IMR-90 (cell line): ENCODE measurements around the gene MAML3. TPM values are rescaled to one million over a fixed set of nuclear protein-coding genes. Genes with fewer than 3 reads are reported as not detected.

Experiments used
- ATAC-seq: fragments of 200-7000 bp; cut with Tn5 transposase; 2 replicates; pipeline ENCODE4 v1.9.1; 2020; ENCODE audit warnings: low read depth, mild to moderate bottlenecking, moderate library complexity
- BruUV-seq: library from RNA; stranded (reverse); fragments of 400-500 nt; replicated peaks from 2 replicates; lab custom pipeline; 2021; lab: Mats Ljungman, UMichigan
- CTCF ChIA-PET: fragments of 300-600 bp; formaldehyde crosslinking; extraction: SDS; loops from one replicate; lab custom pipeline; 2021; ENCODE audit warnings: antibody characterized with exemption; lab: Yijun Ruan, JAX
- POLR2A ChIA-PET: fragments of 300-600 bp; sonication (Branson Sonifier 250); formaldehyde crosslinking; loops from one replicate; lab custom pipeline; 2022; ENCODE audit warnings: antibody characterized with exemption; ENCODE audit not compliant: unreplicated experiment; lab: Charles Lee
- DNase-seq: peaks from one replicate; pipeline ENCODE4 v3.0.0; 2013
- H2AFZ ChIP-seq: replicated peaks from 2 replicates; pipeline ENCODE3; 2013; ENCODE audit warnings: low read length, mild to moderate bottlenecking; ENCODE audit not compliant: poor library complexity
- H2AK5ac ChIP-seq: 2 replicates; pipeline ENCODE4 v1.6.1; 2013; ENCODE audit warnings: low read depth, low read length, inconsistent platforms
- H2AK9ac ChIP-seq: replicated peaks from 2 replicates; pipeline ENCODE3; 2013; ENCODE audit warnings: mild to moderate bottlenecking, low read depth, low read length, moderate library complexity; ENCODE audit not compliant: poor library complexity
- H2BK120ac ChIP-seq: 2 replicates; pipeline ENCODE4 v1.6.1; 2013; ENCODE audit warnings: low read depth, low read length, inconsistent platforms
- H2BK15ac ChIP-seq: 3 replicates; pipeline ENCODE4 v1.6.1; 2013; ENCODE audit warnings: low read depth, low read length, inconsistent platforms
- H2BK20ac ChIP-seq: 2 replicates; pipeline ENCODE4 v1.6.1; 2013; ENCODE audit warnings: low read depth, mild to moderate bottlenecking, inconsistent platforms, low read length, moderate library complexity
- H2BK5ac ChIP-seq: 2 replicates; pipeline ENCODE4 v1.6.1; 2013; ENCODE audit warnings: mild to moderate bottlenecking, low read depth, low read length, inconsistent platforms; ENCODE audit not compliant: poor library complexity, severe bottlenecking
- H3K14ac ChIP-seq: replicated peaks from 2 replicates; pipeline ENCODE4 v1.6.1; 2013; ENCODE audit warnings: low read depth, low read length, inconsistent platforms
- H3K18ac ChIP-seq: 2 replicates; pipeline ENCODE4 v1.6.1; 2013; ENCODE audit warnings: low read depth, low read length, control low read depth
- H3K23ac ChIP-seq: 2 replicates; pipeline ENCODE4 v1.6.1; 2013; ENCODE audit warnings: low read depth, low read length, inconsistent platforms
- H3K27ac ChIP-seq: 2 replicates; pipeline ENCODE4 v1.5.1; 2013; ENCODE audit warnings: mild to moderate bottlenecking, control low read depth, low read length; ENCODE audit not compliant: insufficient read depth
- H3K27me3 ChIP-seq: 2 replicates; pipeline ENCODE4 v1.6.1; 2013; ENCODE audit warnings: low read length; ENCODE audit not compliant: control insufficient read depth, insufficient read depth
- H3K36me3 ChIP-seq: 2 replicates; pipeline ENCODE4 v1.6.1; 2013; ENCODE audit warnings: low read length, mixed read lengths; ENCODE audit not compliant: control insufficient read depth, insufficient read depth
- H3K4ac ChIP-seq: 2 replicates; pipeline ENCODE4 v1.6.1; 2013; ENCODE audit warnings: low read depth, low read length, inconsistent platforms
- H3K4me1 ChIP-seq: 2 replicates; pipeline ENCODE4 v1.6.1; 2013; ENCODE audit warnings: low read length, mixed read lengths; ENCODE audit not compliant: control insufficient read depth, insufficient read depth
- H3K4me2 ChIP-seq: 2 replicates; pipeline ENCODE4 v1.6.1; 2013; ENCODE audit warnings: low read depth, mild to moderate bottlenecking, control low read depth, low read length, moderate library complexity
- H3K4me3 ChIP-seq: 2 replicates; pipeline ENCODE4 v1.5.1; 2013; ENCODE audit warnings: low read depth, mild to moderate bottlenecking, control low read depth, low read length, moderate library complexity; ENCODE audit not compliant: insufficient read depth
- H3K56ac ChIP-seq: 2 replicates; pipeline ENCODE4 v1.6.1; 2013; ENCODE audit warnings: low read length, inconsistent platforms; ENCODE audit not compliant: insufficient read depth; ENCODE audit errors: extremely low read depth
- H3K79me1 ChIP-seq, 2 experiments: 2 replicates each; pipeline ENCODE4 v1.6.1; 2013; ENCODE audit warnings: low read length in 2 of 2, inconsistent platforms in 1 of 2, low read depth in 1 of 2
- H3K9ac ChIP-seq: 2 replicates; pipeline ENCODE4 v1.6.1; 2013; ENCODE audit warnings: low read depth, low read length, control low read depth
- H3K9me1 ChIP-seq: 2 replicates; pipeline ENCODE4 v1.6.1; 2013; ENCODE audit warnings: low read length, inconsistent platforms; ENCODE audit not compliant: insufficient read depth
- H3K9me3 ChIP-seq: 2 replicates; pipeline ENCODE4 v1.6.1; 2013; ENCODE audit warnings: low read length; ENCODE audit not compliant: control insufficient read depth, insufficient read depth
- H4K20me1 ChIP-seq: 2 replicates; pipeline ENCODE4 v1.6.1; 2013; ENCODE audit warnings: low read length, inconsistent platforms; ENCODE audit not compliant: insufficient read depth
- H4K5ac ChIP-seq: 2 replicates; pipeline ENCODE4 v1.6.1; 2013; ENCODE audit warnings: mild to moderate bottlenecking, low read depth, low read length, control low read depth
- H4K8ac ChIP-seq, 2 experiments: 2 replicates each; pipeline ENCODE4 v1.6.1; 2013; ENCODE audit warnings: low read depth in 2 of 2, low read length in 2 of 2, control low read depth in 1 of 2, inconsistent platforms in 1 of 2
- H4K91ac ChIP-seq: 2 replicates; pipeline ENCODE4 v1.6.1; 2013; ENCODE audit warnings: low read depth, low read length, inconsistent platforms; ENCODE audit not compliant: insufficient read depth
- BHLHE40 ChIP-seq: fragments of 150-350 bp; IDR thresholded peaks from 2 replicates; pipeline ENCODE4 v1.6.1; 2016; ENCODE audit warnings: mild to moderate bottlenecking, low read depth, low read length
- CEBPB ChIP-seq: IDR thresholded peaks from 2 replicates; pipeline ENCODE4 v1.6.1; 2012; ENCODE audit warnings: low read depth, low read length, improper control_type of control experiment
- CHD1 ChIP-seq: IDR thresholded peaks from 2 replicates; pipeline ENCODE4 v1.6.1; 2012; ENCODE audit warnings: low read depth, low read length, improper control_type of control experiment
- MAFK ChIP-seq: IDR thresholded peaks from 2 replicates; pipeline ENCODE4 v1.6.1; 2012; ENCODE audit warnings: low read depth, low read length, improper control_type of control experiment
- MAZ ChIP-seq: IDR thresholded peaks from 2 replicates; pipeline ENCODE4 v1.6.1; 2012; ENCODE audit warnings: low read depth, mild to moderate bottlenecking, low read length, improper control_type of control experiment, moderate library complexity, borderline replicate concordance
- MXI1 ChIP-seq: IDR thresholded peaks from 2 replicates; pipeline ENCODE4 v1.6.1; 2012; ENCODE audit warnings: low read depth, mild to moderate bottlenecking, low read length, moderate library complexity, borderline replicate concordance
- POLR2A ChIP-seq: IDR thresholded peaks from 2 replicates; pipeline ENCODE4 v1.6.1; 2012; ENCODE audit warnings: mild to moderate bottlenecking, low read depth, low read length
- RAD21 ChIP-seq: IDR thresholded peaks from 2 replicates; pipeline ENCODE4 v1.6.1; 2012; ENCODE audit warnings: low read length, improper control_type of control experiment
- RFX5 ChIP-seq: IDR thresholded peaks from 2 replicates; pipeline ENCODE4 v1.8.0; 2012; ENCODE audit warnings: low read depth, mild to moderate bottlenecking, low read length, moderate library complexity
- SMC3 ChIP-seq: fragments of 150-350 bp; IDR thresholded peaks from 2 replicates; pipeline ENCODE4 v1.6.1; 2016; ENCODE audit warnings: low read depth, mild to moderate bottlenecking, antibody characterized with exemption, low read length, moderate library complexity
- WGBS, 2 experiments: methylation state at CpG; one replicate each; pipeline versions ENCODE4 v1.1.5 to v1.1.7; 2013; ENCODE audit warnings: missing lambda C conversion rate in 2 of 2; ENCODE audit not compliant: insufficient read length in 1 of 2; ENCODE audit errors: extremely low coverage in 2 of 2; 5-methylcytosine and 5-hydroxymethylcytosine counted together
- dilution Hi-C: fragments of 300-500 bp; cut with HindIII; formaldehyde crosslinking; loops from one replicate; pipeline ENCODE4 v1.14.3; 2018; ENCODE audit warnings: low sequenced_read_pairs; ENCODE audit not compliant: unreplicated experiment
- in situ Hi-C: fragments of 300-500 bp; cut with MboI; formaldehyde crosslinking; loops from 3 replicates; pipeline ENCODE4 v1.14.3; 2019; ENCODE audit warnings: low sequenced_read_pairs, inconsistent platforms, mixed read lengths
- intact Hi-C: fragments of 100-400 bp; cut with micrococcal nuclease; formaldehyde crosslinking; loops from 2 replicates; pipeline ENCODE4 v1.10.0; 2022
- polyA plus RNA-seq, 3 experiments: library from polyadenylated mRNA; depleted of rRNA; stranded (reverse); fragments of >200 nt; gene quantifications; 2 replicates each; pipeline ENCODE4 v1.2.3, GENCODE V29; 2012; ENCODE audit warnings: low replicate concordance in 1 of 3
- total RNA-seq: library from RNA; depleted of rRNA; stranded (reverse); fragments of >200 nt; gene quantifications from 2 replicates; pipeline ENCODE4 v1.2.3, GENCODE V29; 2012
- TF ChIP-seq, protein P1 (sequence below): conservative IDR thresholded peaks from 2 replicates; pipeline ENCODE4 v1.5.1; 2012; ENCODE audit warnings: mild to moderate bottlenecking, low read depth, low read length, improper control_type of control experiment
- TF ChIP-seq, protein P2 (sequence below): fragments of 150-350 bp; IDR thresholded peaks from 2 replicates; pipeline ENCODE4 v1.6.1; 2017; ENCODE audit warnings: mild to moderate bottlenecking, antibody characterized with exemption, low read length, low read depth

The MAML3 gene
- total and polyA plus RNA-seq, 2 of the 4 experiments (the other 2 are of a cell fraction) = 0.90 to 1.7 TPM

DNA sequence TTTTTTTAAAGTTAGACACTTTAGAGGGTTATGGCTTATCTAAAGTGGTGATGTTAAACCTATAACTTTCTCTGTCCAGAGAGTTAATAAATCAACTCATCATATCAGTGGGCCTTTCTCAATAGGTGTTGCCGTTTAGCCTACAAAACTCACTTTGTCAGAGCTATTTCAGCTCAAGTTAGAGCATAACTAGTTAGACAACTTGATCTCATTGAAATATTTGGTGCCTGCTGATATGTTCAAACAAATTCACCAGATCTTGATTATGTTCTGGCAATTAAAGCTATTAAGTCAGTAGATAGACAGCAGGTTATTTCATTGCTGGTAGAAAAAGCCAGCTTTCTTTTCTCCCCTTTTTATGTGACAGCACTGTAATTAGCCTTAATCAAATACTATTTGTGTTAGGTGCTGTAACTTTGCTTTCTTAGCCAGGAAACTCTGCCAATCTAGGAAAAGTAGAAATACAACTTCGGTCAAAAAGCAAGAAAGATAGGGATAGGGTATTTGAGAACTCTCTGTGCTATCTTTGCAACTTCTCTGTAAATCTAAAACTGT is 191.8 kb downstream of the MAML3 start:
- no peak overlapping the region for H3K27ac ChIP-seq

More for the DNA sequence above, 191.8 kb downstream of the MAML3 start:
- no peaks in the 10 kb centered on the region for H4K20me1 ChIP-seq
- CTCF ChIA-PET = no interaction called here
- no peak overlapping the region for H2BK120ac ChIP-seq
- DNase-seq = no peak
- no peak overlapping the region for H2AK9ac ChIP-seq
- BruUV-seq = no TSS peak
- no peak overlapping the region for H3K14ac ChIP-seq
- H2AK5ac ChIP-seq = no peak overlapping the region
- H4K91ac ChIP-seq = no peak overlapping the region
- POLR2A ChIA-PET = no interaction called here
- H3K18ac ChIP-seq = no peak overlapping the region
- intact Hi-C loops (no loop called here), dilution Hi-C loops (no loop called here), in situ Hi-C loops (no loop called here)
- H3K56ac ChIP-seq = no peak overlapping the region
- no peak overlapping the region for H3K9ac ChIP-seq
- no peak overlapping the region for H3K23ac ChIP-seq
- no peak overlapping the region for H2AFZ ChIP-seq
- H3K36me3 ChIP-seq = no peaks in the 10 kb centered on the region
- no peak overlapping the region for H2BK15ac ChIP-seq
- no peak for ATAC-seq
- H3K4me1 ChIP-seq = no peaks in the 10 kb centered on the region
- no peaks in the 10 kb centered on the region for H3K79me1 ChIP-seq
- H3K9me1 ChIP-seq = no peaks in the 10 kb centered on the region
- no CpG with 5 or more reads among the region's 2 CpGs for WGBS, 2 experiments
- no peaks in the 10 kb centered on the region for H3K9me3 ChIP-seq
- no peak overlapping the region for H4K8ac ChIP-seq
- H3K4me3 ChIP-seq = no peak overlapping the region
- H2BK5ac ChIP-seq = no peak overlapping the region
- H3K4me2 ChIP-seq = no peak overlapping the region
- no peak overlapping the region for H4K5ac ChIP-seq
- TF ChIP-seq RFX5 = no peak
- no peak for TF ChIP-seq RAD21
- TF ChIP-seq POLR2A = no peak
- no peak for TF ChIP-seq MAZ
- TF ChIP-seq CEBPB = no peak
- no peak for TF ChIP-seq BHLHE40
- TF ChIP-seq, protein P1, sequence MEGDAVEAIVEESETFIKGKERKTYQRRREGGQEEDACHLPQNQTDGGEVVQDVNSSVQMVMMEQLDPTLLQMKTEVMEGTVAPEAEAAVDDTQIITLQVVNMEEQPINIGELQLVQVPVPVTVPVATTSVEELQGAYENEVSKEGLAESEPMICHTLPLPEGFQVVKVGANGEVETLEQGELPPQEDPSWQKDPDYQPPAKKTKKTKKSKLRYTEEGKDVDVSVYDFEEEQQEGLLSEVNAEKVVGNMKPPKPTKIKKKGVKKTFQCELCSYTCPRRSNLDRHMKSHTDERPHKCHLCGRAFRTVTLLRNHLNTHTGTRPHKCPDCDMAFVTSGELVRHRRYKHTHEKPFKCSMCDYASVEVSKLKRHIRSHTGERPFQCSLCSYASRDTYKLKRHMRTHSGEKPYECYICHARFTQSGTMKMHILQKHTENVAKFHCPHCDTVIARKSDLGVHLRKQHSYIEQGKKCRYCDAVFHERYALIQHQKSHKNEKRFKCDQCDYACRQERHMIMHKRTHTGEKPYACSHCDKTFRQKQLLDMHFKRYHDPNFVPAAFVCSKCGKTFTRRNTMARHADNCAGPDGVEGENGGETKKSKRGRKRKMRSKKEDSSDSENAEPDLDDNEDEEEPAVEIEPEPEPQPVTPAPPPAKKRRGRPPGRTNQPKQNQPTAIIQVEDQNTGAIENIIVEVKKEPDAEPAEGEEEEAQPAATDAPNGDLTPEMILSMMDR = no peak
- no peak for TF ChIP-seq MAFK
- TF ChIP-seq CHD1 = no peak
- no peak for TF ChIP-seq SMC3
- TF ChIP-seq, protein P2, sequence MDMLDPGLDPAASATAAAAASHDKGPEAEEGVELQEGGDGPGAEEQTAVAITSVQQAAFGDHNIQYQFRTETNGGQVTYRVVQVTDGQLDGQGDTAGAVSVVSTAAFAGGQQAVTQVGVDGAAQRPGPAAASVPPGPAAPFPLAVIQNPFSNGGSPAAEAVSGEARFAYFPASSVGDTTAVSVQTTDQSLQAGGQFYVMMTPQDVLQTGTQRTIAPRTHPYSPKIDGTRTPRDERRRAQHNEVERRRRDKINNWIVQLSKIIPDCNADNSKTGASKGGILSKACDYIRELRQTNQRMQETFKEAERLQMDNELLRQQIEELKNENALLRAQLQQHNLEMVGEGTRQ = no peak
- TF ChIP-seq MXI1 = no peak
- no peak overlapping the region for H3K4ac ChIP-seq
- H3K27me3 ChIP-seq = no peaks in the 10 kb centered on the region
- H2BK20ac ChIP-seq = no peak overlapping the region
